SK-N-SH treated with all-trans-retinoic acid at 6 μM for 48 hours (cell line): ENCODE measurements around the gene TST.

Experiments used
- ATAC-seq: fragments of 200-7000 bp; cut with Tn5 transposase; 3 replicates; pipeline ENCODE4 v1.9.1; 2020; ENCODE audit warnings: mild to moderate bottlenecking, moderate library complexity
- BACH2 ChIP-seq: fragments of 250-450 bp; sonication (Bioruptor Pico); IDR thresholded peaks from 2 replicates; pipeline ENCODE4 v1.9.0; 2021; ENCODE audit warnings: mild to moderate bottlenecking, borderline replicate concordance
- ESRRG ChIP-seq: fragments of 250-450 bp; sonication (Bioruptor Pico); IDR thresholded peaks from 2 replicates; pipeline ENCODE4 v1.6.1; 2021; ENCODE audit warnings: mild to moderate bottlenecking
- GLIS3 ChIP-seq: fragments of 250-450 bp; sonication (Bioruptor Pico); IDR thresholded peaks from 2 replicates; pipeline ENCODE4 v1.5.0; 2020; ENCODE audit warnings: mild to moderate bottlenecking, moderate library complexity
- ISL1 ChIP-seq: fragments of 250-450 bp; sonication (Bioruptor Pico); IDR thresholded peaks from 2 replicates; pipeline ENCODE4 v2.1.2; 2022; ENCODE audit warnings: mild to moderate bottlenecking, moderate library complexity
- OSR1 ChIP-seq: fragments of 250-450 bp; sonication (Bioruptor Pico); IDR thresholded peaks from 2 replicates; pipeline ENCODE4 v1.8.0; 2022; ENCODE audit warnings: moderate library complexity, mild to moderate bottlenecking, inconsistent platforms
- PPARA ChIP-seq: fragments of 250-450 bp; sonication (Bioruptor Pico); IDR thresholded peaks from 2 replicates; pipeline ENCODE4 v1.5.0; 2020; ENCODE audit warnings: mild to moderate bottlenecking, borderline replicate concordance
- RARB ChIP-seq: fragments of 250-450 bp; sonication (Bioruptor Pico); IDR thresholded peaks from 2 replicates; pipeline ENCODE4 v1.8.0; 2021; ENCODE audit warnings: mild to moderate bottlenecking, moderate library complexity
- SNAI2 ChIP-seq: fragments of 250-450 bp; sonication (Bioruptor Pico); IDR thresholded peaks from 2 replicates; pipeline ENCODE4 v1.5.0; 2020; ENCODE audit warnings: mild to moderate bottlenecking, moderate library complexity
- TCF4 ChIP-seq: fragments of 250-450 bp; sonication (Bioruptor Pico); IDR thresholded peaks from 2 replicates; pipeline ENCODE4 v1.8.0; 2021; ENCODE audit warnings: mild to moderate bottlenecking, moderate library complexity, borderline replicate concordance
- TOX ChIP-seq: fragments of 250-450 bp; sonication (Bioruptor Pico); IDR thresholded peaks from 2 replicates; pipeline ENCODE4 v1.8.0; 2021; ENCODE audit warnings: mild to moderate bottlenecking, moderate library complexity, borderline replicate concordance
- ZC3H10 ChIP-seq: fragments of 250-450 bp; sonication (Bioruptor Pico); IDR thresholded peaks from 2 replicates; pipeline ENCODE4 v1.5.1; 2021; ENCODE audit warnings: mild to moderate bottlenecking, moderate library complexity
- ZFP3 ChIP-seq: fragments of 250-450 bp; sonication (Bioruptor Pico); IDR thresholded peaks from 2 replicates; pipeline ENCODE4 v1.5.0; 2020; ENCODE audit warnings: mild to moderate bottlenecking, moderate library complexity
- ZFP30 ChIP-seq: fragments of 450-650 bp; formaldehyde crosslinking; IDR thresholded peaks from 2 replicates; pipeline ENCODE4 v1.5.0; 2022; ENCODE audit warnings: mild to moderate bottlenecking, moderate library complexity
- ZNF565 ChIP-seq: fragments of 450-650 bp; formaldehyde crosslinking; conservative IDR thresholded peaks from 2 replicates; pipeline ENCODE4 v1.5.0; 2020; ENCODE audit warnings: low read depth, mild to moderate bottlenecking, moderate library complexity
- ZNF8 ChIP-seq: fragments of 450-650 bp; formaldehyde crosslinking; IDR thresholded peaks from 2 replicates; pipeline ENCODE4 v1.5.0; 2020; ENCODE audit warnings: mild to moderate bottlenecking, moderate library complexity
- TF ChIP-seq, protein P1 (sequence below): fragments of 250-450 bp; sonication (Bioruptor Pico); IDR thresholded peaks from 2 replicates; pipeline ENCODE4 v1.8.0; 2020; ENCODE audit warnings: mild to moderate bottlenecking, moderate library complexity, borderline replicate concordance
- TF ChIP-seq, protein P2 (sequence below): fragments of 250-450 bp; sonication (Bioruptor Pico); IDR thresholded peaks from 2 replicates; pipeline ENCODE4 v1.8.0; 2021; ENCODE audit warnings: low read depth, mild to moderate bottlenecking, moderate library complexity, borderline replicate concordance
- TF ChIP-seq, protein P3 (sequence below): fragments of 250-450 bp; sonication (Bioruptor Pico); IDR thresholded peaks from 2 replicates; pipeline ENCODE4 v1.5.0; 2020; ENCODE audit warnings: mild to moderate bottlenecking, moderate library complexity
- TF ChIP-seq, protein P4 (sequence below): fragments of 250-450 bp; sonication (Bioruptor Pico); IDR thresholded peaks from 2 replicates; pipeline ENCODE4 v1.5.1; 2021; ENCODE audit warnings: mild to moderate bottlenecking, moderate library complexity
- TF ChIP-seq, protein P5 (sequence below): fragments of 250-450 bp; sonication (Bioruptor Pico); IDR thresholded peaks from 2 replicates; pipeline ENCODE4 v1.5.1; 2020; ENCODE audit warnings: low read depth, mild to moderate bottlenecking, moderate library complexity

TST gene

DNA sequence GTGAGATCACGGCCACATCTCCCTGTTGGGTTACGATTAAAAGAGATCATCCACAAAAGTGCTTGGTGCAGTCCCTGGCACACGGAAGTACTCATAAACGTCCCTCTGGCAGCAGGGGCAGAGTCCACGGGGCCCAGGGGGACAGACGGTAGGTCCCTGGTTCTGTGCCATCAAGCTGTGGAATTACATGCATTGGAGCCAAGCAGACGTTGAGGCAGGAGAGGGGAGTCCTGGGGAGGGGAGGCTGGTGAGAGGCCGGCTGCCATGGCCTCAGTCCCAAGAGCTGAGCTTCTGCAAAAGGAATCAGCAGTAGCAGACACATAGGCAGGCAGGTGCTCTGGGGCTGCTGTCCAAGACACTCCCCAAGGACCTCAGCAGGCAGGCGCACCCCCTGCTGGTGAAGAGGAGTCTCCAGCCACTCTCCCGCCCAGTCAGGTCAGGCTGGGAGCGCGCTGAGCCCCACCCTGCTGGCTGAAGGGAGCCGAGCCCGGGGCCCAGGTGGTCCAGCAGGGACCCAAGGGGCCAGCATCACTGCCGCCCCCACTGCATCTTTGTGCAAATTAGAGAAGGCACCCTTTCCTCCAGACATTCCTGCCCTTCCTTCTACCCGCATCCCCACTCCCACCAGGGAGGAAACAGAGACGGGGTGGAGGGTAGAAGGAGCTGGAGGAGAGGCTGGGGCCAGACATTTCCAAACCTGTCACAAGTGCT lies 24.7 kb upstream of the TST start:
- ATAC-seq, result peak; percentile 83
- TF ChIP-seq RARB (no peak), ZNF565 (no peak), OSR1 (CRISPR knock-in tag) (no peak), SNAI2 (CRISPR knock-in tag) (no peak), GLIS3 (no peak), ISL1 (CRISPR knock-in tag) (no peak)
- TF ChIP-seq, protein P1, sequence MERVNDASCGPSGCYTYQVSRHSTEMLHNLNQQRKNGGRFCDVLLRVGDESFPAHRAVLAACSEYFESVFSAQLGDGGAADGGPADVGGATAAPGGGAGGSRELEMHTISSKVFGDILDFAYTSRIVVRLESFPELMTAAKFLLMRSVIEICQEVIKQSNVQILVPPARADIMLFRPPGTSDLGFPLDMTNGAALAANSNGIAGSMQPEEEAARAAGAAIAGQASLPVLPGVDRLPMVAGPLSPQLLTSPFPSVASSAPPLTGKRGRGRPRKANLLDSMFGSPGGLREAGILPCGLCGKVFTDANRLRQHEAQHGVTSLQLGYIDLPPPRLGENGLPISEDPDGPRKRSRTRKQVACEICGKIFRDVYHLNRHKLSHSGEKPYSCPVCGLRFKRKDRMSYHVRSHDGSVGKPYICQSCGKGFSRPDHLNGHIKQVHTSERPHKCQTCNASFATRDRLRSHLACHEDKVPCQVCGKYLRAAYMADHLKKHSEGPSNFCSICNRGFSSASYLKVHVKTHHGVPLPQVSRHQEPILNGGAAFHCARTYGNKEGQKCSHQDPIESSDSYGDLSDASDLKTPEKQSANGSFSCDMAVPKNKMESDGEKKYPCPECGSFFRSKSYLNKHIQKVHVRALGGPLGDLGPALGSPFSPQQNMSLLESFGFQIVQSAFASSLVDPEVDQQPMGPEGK, result no peak

DNA sequence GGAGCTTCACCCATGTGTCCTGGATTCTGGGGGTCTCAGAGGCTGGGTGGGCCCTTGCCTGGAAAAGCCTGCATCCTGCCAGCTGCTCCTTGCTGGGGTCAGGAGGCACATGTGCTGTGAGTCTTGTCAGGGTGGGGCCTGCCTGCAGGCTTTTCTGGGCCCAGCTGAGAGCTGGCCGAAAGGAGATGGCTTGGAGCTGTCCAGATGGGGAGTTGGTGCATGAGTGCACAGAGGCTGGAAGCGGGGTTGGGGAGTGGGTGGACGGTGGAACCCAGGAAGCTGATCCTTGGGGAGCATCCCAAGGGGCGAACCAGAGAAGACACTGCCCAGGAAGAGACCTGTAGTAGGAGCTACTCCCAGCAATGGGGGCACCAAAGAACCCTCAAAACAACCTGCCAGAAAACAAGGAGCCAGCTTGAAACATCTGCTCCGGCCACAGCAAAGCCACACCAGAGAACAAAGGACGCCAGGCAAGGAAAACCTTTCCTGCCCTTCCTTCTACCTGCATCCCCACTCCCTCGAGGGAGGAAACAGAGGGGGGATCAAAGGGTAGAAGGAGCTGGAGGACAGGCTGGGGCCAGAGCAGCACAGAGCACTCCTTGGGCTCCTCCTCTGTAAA lies 24.1 kb upstream of the TST start:
- TF ChIP-seq ZC3H10 (CRISPR knock-in tag), result no peak
- no peak for TF ChIP-seq OSR1 (CRISPR knock-in tag)
- no peak for TF ChIP-seq BACH2
- TF ChIP-seq SNAI2 (CRISPR knock-in tag), result no peak
- no peak for TF ChIP-seq ZFP3 (CRISPR knock-in tag)
- TF ChIP-seq, protein P2, sequence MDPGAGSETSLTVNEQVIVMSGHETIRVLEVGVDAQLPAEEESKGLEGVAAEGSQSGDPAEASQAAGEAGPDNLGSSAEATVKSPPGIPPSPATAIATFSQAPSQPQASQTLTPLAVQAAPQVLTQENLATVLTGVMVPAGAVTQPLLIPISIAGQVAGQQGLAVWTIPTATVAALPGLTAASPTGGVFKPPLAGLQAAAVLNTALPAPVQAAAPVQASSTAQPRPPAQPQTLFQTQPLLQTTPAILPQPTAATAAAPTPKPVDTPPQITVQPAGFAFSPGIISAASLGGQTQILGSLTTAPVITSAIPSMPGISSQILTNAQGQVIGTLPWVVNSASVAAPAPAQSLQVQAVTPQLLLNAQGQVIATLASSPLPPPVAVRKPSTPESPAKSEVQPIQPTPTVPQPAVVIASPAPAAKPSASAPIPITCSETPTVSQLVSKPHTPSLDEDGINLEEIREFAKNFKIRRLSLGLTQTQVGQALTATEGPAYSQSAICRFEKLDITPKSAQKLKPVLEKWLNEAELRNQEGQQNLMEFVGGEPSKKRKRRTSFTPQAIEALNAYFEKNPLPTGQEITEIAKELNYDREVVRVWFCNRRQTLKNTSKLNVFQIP (CRISPR knock-in tag), result no peak
- TF ChIP-seq TOX (CRISPR knock-in tag), result no peak
- no peak for TF ChIP-seq ZNF8 (CRISPR knock-in tag)
- no peak for TF ChIP-seq ISL1 (CRISPR knock-in tag)
- TF ChIP-seq ZNF565, result no peak
- TF ChIP-seq, protein P3, sequence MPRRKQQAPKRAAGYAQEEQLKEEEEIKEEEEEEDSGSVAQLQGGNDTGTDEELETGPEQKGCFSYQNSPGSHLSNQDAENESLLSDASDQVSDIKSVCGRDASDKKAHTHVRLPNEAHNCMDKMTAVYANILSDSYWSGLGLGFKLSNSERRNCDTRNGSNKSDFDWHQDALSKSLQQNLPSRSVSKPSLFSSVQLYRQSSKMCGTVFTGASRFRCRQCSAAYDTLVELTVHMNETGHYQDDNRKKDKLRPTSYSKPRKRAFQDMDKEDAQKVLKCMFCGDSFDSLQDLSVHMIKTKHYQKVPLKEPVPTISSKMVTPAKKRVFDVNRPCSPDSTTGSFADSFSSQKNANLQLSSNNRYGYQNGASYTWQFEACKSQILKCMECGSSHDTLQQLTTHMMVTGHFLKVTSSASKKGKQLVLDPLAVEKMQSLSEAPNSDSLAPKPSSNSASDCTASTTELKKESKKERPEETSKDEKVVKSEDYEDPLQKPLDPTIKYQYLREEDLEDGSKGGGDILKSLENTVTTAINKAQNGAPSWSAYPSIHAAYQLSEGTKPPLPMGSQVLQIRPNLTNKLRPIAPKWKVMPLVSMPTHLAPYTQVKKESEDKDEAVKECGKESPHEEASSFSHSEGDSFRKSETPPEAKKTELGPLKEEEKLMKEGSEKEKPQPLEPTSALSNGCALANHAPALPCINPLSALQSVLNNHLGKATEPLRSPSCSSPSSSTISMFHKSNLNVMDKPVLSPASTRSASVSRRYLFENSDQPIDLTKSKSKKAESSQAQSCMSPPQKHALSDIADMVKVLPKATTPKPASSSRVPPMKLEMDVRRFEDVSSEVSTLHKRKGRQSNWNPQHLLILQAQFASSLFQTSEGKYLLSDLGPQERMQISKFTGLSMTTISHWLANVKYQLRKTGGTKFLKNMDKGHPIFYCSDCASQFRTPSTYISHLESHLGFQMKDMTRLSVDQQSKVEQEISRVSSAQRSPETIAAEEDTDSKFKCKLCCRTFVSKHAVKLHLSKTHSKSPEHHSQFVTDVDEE (CRISPR knock-in tag), result no peak
- TF ChIP-seq ZFP30 (CRISPR knock-in tag), result no peak
- no peak for TF ChIP-seq ESRRG (CRISPR knock-in tag)
- no peak for TF ChIP-seq GLIS3
- no peak for TF ChIP-seq PPARA (CRISPR knock-in tag)
- TF ChIP-seq TCF4 (CRISPR knock-in tag), result no peak
- TF ChIP-seq, protein P1, result no peak
- TF ChIP-seq, protein P4, sequence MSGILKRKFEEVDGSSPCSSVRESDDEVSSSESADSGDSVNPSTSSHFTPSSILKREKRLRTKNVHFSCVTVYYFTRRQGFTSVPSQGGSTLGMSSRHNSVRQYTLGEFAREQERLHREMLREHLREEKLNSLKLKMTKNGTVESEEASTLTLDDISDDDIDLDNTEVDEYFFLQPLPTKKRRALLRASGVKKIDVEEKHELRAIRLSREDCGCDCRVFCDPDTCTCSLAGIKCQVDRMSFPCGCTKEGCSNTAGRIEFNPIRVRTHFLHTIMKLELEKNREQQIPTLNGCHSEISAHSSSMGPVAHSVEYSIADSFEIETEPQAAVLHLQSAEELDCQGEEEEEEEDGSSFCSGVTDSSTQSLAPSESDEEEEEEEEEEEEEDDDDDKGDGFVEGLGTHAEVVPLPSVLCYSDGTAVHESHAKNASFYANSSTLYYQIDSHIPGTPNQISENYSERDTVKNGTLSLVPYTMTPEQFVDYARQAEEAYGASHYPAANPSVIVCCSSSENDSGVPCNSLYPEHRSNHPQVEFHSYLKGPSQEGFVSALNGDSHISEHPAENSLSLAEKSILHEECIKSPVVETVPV (CRISPR knock-in tag), result no peak
- no peak for TF ChIP-seq RARB
- TF ChIP-seq, protein P5, sequence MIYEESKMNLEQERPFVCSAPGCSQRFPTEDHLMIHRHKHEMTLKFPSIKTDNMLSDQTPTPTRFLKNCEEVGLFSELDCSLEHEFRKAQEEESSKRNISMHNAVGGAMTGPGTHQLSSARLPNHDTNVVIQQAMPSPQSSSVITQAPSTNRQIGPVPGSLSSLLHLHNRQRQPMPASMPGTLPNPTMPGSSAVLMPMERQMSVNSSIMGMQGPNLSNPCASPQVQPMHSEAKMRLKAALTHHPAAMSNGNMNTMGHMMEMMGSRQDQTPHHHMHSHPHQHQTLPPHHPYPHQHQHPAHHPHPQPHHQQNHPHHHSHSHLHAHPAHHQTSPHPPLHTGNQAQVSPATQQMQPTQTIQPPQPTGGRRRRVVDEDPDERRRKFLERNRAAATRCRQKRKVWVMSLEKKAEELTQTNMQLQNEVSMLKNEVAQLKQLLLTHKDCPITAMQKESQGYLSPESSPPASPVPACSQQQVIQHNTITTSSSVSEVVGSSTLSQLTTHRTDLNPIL (CRISPR knock-in tag), result no peak
- no peak for ATAC-seq
